C4-2B (cell line): ENCODE measurements around the gene CST9.

ENCODE experiments used
- H3K27ac ChIP-seq: fragments of 450-650 bp; 2 replicates; pipeline ENCODE4 v1.5.1; 2017
- ZFX ChIP-seq: fragments of 450-650 bp; IDR thresholded peaks from 2 replicates; pipeline ENCODE4 v1.6.1; 2017
- TF ChIP-seq, protein P1 (sequence below): fragments of 450-650 bp; conservative IDR thresholded peaks from 2 replicates; pipeline ENCODE4 v1.5.1; 2017; ENCODE audit warnings: mild to moderate bottlenecking

CST9 gene

DNA sequence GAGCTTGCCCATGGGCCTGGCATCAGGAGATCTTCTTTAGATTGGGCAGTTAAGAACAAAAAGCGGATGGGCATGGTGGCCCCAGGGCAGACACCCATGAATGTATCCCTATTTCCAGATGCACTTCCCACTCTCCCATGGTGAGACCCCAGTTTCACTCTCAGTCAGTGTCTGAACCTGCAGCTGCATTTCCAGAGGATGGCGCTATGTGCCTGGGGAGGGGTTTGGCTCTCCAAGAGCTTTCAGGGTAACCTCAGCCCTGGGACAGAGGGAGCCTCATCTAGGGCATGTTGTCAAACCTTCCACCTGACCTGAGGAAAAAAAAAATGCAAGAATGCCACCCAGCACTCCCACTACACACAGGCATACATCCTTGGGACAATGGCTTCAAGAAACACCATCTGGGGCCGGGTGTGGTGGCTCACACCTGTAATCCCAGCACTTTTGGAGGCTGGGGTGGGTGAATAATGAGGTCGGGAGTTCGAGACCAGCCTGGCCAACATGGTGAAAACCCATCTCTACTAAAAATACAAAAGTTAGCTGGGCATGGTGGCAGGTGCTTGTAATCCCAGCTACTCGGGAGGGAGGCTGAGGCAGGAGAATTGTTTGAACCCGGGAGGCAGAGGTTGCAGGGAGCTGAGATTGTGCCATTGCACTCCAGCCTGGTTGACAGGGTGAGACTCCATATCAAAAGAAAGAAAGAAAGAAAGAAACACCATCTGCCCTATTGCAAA, 39.4 kb downstream of the CST9 start:
- no peak for TF ChIP-seq ZFX
- TF ChIP-seq, protein P1, sequence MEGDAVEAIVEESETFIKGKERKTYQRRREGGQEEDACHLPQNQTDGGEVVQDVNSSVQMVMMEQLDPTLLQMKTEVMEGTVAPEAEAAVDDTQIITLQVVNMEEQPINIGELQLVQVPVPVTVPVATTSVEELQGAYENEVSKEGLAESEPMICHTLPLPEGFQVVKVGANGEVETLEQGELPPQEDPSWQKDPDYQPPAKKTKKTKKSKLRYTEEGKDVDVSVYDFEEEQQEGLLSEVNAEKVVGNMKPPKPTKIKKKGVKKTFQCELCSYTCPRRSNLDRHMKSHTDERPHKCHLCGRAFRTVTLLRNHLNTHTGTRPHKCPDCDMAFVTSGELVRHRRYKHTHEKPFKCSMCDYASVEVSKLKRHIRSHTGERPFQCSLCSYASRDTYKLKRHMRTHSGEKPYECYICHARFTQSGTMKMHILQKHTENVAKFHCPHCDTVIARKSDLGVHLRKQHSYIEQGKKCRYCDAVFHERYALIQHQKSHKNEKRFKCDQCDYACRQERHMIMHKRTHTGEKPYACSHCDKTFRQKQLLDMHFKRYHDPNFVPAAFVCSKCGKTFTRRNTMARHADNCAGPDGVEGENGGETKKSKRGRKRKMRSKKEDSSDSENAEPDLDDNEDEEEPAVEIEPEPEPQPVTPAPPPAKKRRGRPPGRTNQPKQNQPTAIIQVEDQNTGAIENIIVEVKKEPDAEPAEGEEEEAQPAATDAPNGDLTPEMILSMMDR, result no peak
- no peak overlapping the region for H3K27ac ChIP-seq

DNA sequence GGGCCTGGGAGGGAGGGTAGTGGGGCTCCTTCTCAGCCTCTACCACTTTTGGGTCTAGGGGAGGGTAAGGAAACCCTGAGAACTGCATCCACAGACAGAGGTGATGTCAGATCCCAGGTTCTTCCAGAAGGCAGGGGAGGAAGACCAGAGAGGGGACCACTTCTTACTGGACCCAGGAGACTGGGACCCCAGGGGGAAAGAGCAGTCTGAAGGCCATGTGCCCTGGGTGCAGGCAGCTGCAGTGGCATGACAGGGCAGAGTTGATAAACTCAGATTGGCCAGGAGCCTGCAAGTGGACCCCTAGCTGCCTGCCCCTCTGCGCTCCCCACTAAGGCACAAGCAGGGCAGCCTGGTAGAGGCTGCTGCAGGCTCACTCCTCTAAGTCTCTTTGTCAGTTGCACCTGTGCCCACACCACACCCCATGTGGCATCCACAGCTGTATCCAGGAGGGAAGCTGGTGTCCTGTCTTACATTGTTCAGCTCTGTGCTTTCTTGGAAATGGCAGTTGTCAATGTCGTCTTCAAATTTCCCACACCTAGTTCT, 40.1 kb downstream of the CST9 start:
- no peak overlapping the region for H3K27ac ChIP-seq
- TF ChIP-seq ZFX, result no peak
- TF ChIP-seq, protein P1, result no peak

DNA sequence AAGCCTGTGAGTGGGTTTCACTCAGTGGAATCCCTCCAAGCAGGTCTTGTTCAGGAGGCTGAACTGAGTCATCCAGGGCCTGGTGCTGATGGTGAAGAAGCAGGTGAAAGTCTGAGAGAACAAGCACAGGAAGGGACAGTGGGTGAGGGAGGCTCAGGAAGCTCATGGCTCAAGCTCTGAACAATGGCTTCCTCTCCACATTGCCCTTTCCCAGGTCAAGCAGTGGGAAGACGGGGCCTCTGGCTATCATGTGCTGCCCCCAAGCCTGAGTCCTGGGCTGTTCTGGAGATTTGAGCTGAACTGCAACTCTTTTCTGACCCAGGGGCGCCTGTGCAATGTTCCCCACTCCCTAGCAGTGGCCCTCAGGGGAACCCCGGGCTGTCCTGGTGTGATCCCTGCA, 40.8 kb downstream of the CST9 start:
- no peak overlapping the region for H3K27ac ChIP-seq
- TF ChIP-seq ZFX, result no peak
- TF ChIP-seq, protein P1, result no peak

DNA sequence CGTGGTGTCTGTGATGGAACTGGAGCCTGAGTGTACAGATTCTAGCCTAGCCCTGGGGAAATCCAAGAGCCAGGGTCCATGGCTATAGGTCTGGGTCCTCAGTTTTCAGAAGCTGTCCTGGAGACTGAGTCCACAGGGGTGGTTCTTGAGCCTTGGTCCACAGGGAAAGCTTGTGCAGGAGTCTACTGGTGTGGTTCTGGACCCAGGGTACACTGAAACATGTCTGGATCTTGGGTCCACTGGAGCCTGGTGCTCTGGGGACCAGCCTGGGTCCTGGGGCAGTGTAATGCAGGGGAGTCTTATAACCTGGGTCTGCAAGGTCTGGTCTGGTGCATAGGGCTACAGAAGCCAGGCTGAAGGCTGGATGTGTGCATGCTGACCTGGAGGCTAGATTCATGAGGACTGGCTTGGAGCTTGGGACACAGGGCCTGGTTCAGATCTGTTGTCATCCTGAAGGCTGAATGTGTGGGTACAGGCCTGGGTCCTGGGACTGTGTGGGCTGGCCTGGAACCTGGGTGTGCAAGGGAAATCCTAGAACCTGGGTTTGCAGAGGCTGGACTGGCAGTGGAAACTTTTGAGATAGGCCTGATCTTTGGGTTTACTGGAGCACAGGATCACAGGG, 42.9 kb downstream of the CST9 start:
- no peak overlapping the region for H3K27ac ChIP-seq
- TF ChIP-seq, protein P1, result no peak
- no peak for TF ChIP-seq ZFX

DNA sequence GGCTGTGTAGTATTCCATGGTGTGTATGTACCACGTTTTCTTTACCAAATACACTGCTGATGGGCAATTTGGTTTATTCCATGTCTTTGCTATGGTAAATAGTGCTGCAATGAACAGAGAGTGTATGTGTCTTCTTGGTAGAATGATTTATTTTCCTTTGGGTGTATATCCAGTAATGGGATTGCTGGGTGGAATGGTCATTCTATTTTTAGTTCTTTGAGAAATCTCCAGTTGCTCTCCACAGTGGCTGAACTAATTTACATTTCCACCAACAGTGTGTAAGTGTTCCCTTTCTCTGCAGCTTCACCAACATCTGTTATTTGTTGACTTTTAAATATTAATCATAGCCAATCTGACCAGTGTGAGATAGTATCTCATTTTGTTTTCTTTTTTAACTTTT, 51.3 kb downstream of the CST9 start:
- H3K27ac ChIP-seq, result no peak overlapping the region
- no peak for TF ChIP-seq ZFX
- TF ChIP-seq, protein P1, result no peak
